ENCODE data around the gene MRPS25. TPM values are rescaled to one million over a fixed set of nuclear protein-coding genes. Genes with fewer than 3 reads are reported as not detected.

MRPS25 gene
- total RNA-seq, 1 experiment from 2014 or later = 27.7 TPM

GRCh38 chr3:15092686-15093085 is 27.6 kb upstream of the MRPS25 start:
- Histone ChIP-seq H3K36me3 (peaks cover 20% of the 10 kb centered on the region), H3K27me3 (no peaks in the 10 kb centered on the region), H3K9me3 (no peaks in the 10 kb centered on the region), H3K4me3 (no peak overlapping the region)
- no peak for DNase-seq

- H3K36me3 ChIP-seq = peaks cover 20% of the 10 kb centered on the region
- no peak for DNase-seq
- H3K4me3 ChIP-seq = no peak overlapping the region
- no peaks in the 10 kb centered on the region for H3K27me3 ChIP-seq
- H3K9me3 ChIP-seq = no peaks in the 10 kb centered on the region
Observed at GRCh38 chr3:15091575-15091974, 26.5 kb upstream of the MRPS25 start.

GRCh38 chr3:15089201-15089600 is 24.1 kb upstream of the MRPS25 start:
- H3K36me3 ChIP-seq = peaks cover 10% of the 10 kb centered on the region
- DNase-seq = no peak
- H3K27me3 ChIP-seq = no peaks in the 10 kb centered on the region
- H3K4me3 ChIP-seq = no peak overlapping the region
- no peaks in the 10 kb centered on the region for H3K9me3 ChIP-seq

GRCh38 chr3:15086699-15087098 is 21.6 kb upstream of the MRPS25 start:
- H3K36me3 ChIP-seq = peaks cover 12% of the 10 kb centered on the region
- no peaks in the 10 kb centered on the region for H3K27me3 ChIP-seq
- no peak for DNase-seq
- H3K9me3 ChIP-seq = no peaks in the 10 kb centered on the region
- no peak overlapping the region for H3K4me3 ChIP-seq

GRCh38 chr3:15086263-15086662 is 21.1 kb upstream of the MRPS25 start:
- no peaks in the 10 kb centered on the region for H3K9me3 ChIP-seq
- no peak for DNase-seq
- no peaks in the 10 kb centered on the region for H3K27me3 ChIP-seq
- peaks cover 12% of the 10 kb centered on the region for H3K36me3 ChIP-seq
- H3K4me3 ChIP-seq = no peak overlapping the region

DNA sequence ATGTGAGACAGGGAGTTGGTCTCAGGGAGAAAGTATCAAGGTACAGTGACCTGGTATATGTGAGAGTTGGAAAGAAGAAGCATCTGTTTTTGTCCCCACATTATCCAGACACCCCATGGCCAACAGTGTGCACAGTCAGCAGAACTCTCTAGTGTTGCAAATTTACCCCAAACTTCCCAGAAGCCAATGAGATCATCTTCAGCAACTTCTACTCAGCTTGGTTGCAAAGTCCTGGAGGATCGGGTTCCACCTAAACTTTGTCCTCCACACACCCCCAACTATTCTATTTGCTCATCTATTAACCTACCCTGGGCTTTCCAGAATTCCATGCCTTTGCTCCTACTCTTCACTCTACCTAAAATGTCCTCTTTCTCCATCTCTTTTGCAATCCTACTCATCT is 18.1 kb upstream of the MRPS25 start:
- Histone ChIP-seq H3K36me3 (peaks cover 11% of the 10 kb centered on the region), H3K9me3 (no peaks in the 10 kb centered on the region), H3K4me3 (no peak overlapping the region), H3K27me3 (no peaks in the 10 kb centered on the region)
- DNase-seq = no peak

DNA sequence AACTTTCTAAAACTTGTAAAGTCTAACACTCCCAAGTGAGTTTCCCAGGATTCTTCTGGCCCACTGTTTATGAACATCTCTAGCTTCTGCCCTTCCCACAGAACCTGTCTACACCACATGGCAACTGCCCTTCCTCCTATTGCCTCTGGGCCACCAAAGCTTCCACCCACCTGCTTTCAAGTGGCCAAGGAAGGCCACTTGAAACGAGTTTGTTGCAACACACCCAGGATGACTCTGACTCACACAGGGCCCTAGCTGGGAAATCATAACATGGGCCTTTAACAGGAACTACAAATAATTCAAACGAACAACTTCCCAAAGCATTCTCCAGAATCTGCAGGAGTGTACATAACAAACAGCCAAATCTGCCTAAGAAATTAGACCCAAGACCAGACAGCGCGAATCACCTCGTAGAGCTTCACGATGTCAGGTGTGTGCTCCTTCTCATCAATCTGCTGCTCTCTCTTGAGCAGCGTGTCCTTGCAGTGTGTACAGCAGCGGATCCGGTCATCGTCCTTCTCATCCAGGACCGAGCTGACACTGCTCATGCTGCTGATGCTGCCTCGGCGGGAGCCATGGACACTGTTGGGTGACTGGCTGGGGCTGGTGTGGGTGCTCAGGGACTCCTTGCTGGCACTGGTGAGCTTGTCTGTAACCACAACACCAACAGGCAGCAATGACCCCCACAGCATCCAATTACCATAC is 17.0 kb upstream of the MRPS25 start:
- no peak for DNase-seq
- H3K4me3 ChIP-seq = no peak overlapping the region
- peaks cover 15% of the 10 kb centered on the region for H3K36me3 ChIP-seq
- H3K9me3 ChIP-seq = no peaks in the 10 kb centered on the region
- H3K27me3 ChIP-seq = no peaks in the 10 kb centered on the region

GRCh38 chr3:15079091-15079490 is 14.0 kb upstream of the MRPS25 start:
- H3K36me3 ChIP-seq = peaks cover 22% of the 10 kb centered on the region
- H3K27me3 ChIP-seq = no peaks in the 10 kb centered on the region
- H3K9me3 ChIP-seq = no peaks in the 10 kb centered on the region
- no peak overlapping the region for H3K4me3 ChIP-seq
- no peak for DNase-seq

DNA sequence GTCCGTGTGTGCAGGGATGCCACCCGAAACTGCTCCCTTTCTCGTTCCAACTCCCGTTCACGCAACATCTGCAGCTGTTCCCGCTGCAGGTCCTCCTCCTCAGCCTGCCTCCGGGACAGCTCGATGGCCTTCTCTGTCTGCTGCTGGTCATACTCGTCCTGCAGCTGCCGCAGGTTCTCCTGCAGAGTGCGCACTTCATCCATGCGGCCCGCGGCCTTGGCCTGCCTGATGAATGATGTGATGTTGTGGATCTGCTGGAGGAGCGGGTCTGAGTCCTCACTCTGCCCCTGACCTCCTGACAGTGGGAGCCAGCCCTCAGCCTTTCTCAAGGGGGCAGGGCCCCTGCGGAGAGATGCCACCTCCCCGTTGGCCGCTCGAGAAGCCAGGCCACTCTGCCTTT is 9.4 kb upstream of the MRPS25 start:
- Histone ChIP-seq H3K4me3 (no peak overlapping the region), H3K36me3 (peaks cover 15% of the 10 kb centered on the region), H3K9me3 (no peaks in the 10 kb centered on the region), H3K27me3 (no peaks in the 10 kb centered on the region)
- DNase-seq = no peak

GRCh38 chr3:15071699-15072098 is 6.6 kb upstream of the MRPS25 start:
- Histone ChIP-seq H3K9me3 (no peaks in the 10 kb centered on the region), H3K36me3 (peaks cover 4% of the 10 kb centered on the region), H3K27me3 (no peaks in the 10 kb centered on the region), H3K4me3 (no peak overlapping the region)
- no peak for DNase-seq

- Histone ChIP-seq H3K36me3 (no peaks in the 10 kb centered on the region; the same call in none of the 2 replicates), H3K9me3 (no peaks in the 10 kb centered on the region), H3K27me3 (no peaks in the 10 kb centered on the region), H3K4me3 (no peak overlapping the region)
- no peak for DNase-seq
Observed at GRCh38 chr3:15069441-15069840, 4.3 kb upstream of the MRPS25 start.

DNA sequence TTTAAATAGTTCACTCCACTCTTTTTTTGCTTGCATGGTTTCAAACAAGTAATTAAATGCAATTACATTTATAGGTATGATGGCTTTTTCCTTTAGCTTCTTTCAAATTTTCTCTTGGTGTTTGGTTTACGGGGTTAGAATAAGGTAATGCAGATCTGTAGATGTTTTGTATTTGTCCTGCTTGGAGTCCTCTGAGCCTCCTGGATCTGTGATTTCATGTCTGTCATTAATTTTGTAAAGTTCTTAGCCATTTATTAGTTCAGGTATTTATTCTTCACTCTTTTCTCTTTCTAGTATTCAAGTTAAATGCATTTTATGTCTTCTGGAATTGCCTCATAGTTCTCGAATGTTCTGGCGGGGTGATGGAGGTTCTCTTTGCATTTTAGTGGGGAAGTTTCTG is 1.4 kb upstream of the MRPS25 start:
- no peak for DNase-seq

DNA sequence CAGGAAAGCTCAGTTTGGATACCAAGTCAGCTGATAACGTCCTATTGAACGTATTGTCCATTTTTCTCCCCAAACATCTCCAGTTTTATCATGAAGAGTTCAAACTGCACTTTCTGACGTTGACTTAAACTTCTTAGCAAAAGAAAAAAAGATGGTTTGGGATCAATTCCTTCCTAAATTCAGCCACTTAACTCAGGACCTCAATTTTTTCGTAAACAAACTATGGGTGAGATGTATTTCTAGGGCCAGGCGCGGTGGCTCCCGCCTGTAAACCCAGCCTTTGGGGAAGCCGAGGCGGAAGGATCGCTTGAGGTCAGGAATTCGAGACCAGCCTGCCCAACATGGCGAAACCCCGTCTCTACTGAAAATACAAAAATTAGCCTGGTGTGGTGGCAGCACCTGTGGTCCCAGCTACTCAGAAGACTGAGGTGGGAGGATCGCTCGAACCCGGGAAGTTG is 464 bp upstream of the MRPS25 start:
- no peak for DNase-seq

More for the DNA sequence above, 1.4 kb upstream of the MRPS25 start:
- H3K9me3 ChIP-seq = no peaks in the 10 kb centered on the region
- no peak overlapping the region for H3K4me3 ChIP-seq
- H3K27me3 ChIP-seq = no peaks in the 10 kb centered on the region
- H3K36me3 ChIP-seq = peaks cover 3% of the 10 kb centered on the region

DNA sequence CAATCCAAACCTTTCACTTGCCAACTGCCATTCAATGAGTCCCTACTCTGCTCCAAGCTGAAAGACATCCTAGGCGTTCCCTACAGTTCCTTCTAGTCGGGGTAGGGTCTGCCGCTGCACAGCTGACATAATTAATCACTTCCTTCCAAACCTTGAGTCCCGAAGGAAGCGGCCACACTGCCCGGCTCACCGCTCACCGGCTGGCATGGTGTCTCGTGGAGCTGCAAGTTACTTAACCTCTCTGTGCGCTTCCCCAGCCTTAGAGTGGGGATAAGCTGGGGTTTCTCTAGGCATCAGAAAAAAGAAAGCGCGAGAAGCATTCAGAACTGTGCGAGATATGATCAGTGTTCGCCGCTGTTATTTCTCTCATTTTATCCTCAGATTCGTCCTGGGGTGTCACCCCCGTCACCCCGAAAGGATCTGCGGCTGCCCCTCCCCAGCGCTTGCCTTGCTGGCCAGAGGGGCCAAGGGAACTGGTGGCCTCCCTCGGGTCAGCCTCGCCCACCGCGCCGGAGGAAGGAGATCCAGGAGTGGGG is 748 bp downstream of the MRPS25 start:
- H3K9me3 ChIP-seq = no peaks in the 10 kb centered on the region
- peak overlapping the region; percentile 79 for H3K4me3 ChIP-seq
- H3K36me3 ChIP-seq = peaks cover 3% of the 10 kb centered on the region
- peak; percentile 8 for DNase-seq
- no peaks in the 10 kb centered on the region for H3K27me3 ChIP-seq

More for the DNA sequence above, 464 bp upstream of the MRPS25 start:
- Histone ChIP-seq H3K9me3 (no peaks in the 10 kb centered on the region), H3K4me3 (peak overlapping the region; percentile 79), H3K36me3 (peaks cover 3% of the 10 kb centered on the region), H3K27me3 (no peaks in the 10 kb centered on the region)

- H3K36me3 ChIP-seq = peaks cover 3% of the 10 kb centered on the region
- no peak for DNase-seq
- no peaks in the 10 kb centered on the region for H3K27me3 ChIP-seq
- no peaks in the 10 kb centered on the region for H3K9me3 ChIP-seq
- H3K4me3 ChIP-seq = peak overlapping the region; percentile 79
Observed at GRCh38 chr3:15063656-15064286, 1.3 kb downstream of the MRPS25 start.

GRCh38 chr3:15063238-15063637 is 1.9 kb downstream of the MRPS25 start:
- DNase-seq = no peak
- no peaks in the 10 kb centered on the region for H3K27me3 ChIP-seq
- peaks cover 7% of the 10 kb centered on the region for H3K36me3 ChIP-seq
- no peak overlapping the region; the same call in 1 of the 2 replicates for H3K4me3 ChIP-seq
- H3K9me3 ChIP-seq = no peaks in the 10 kb centered on the region

GRCh38 chr3:15060029-15060428 is 5.1 kb downstream of the MRPS25 start:
- no peaks in the 10 kb centered on the region for H3K9me3 ChIP-seq
- H3K36me3 ChIP-seq = peaks cover 10% of the 10 kb centered on the region
- H3K4me3 ChIP-seq = no peak overlapping the region
- DNase-seq = no peak
- H3K27me3 ChIP-seq = no peaks in the 10 kb centered on the region

Measured in MG63 (cell line).